ENCODE measurements around the gene MACROD1.

DNA sequence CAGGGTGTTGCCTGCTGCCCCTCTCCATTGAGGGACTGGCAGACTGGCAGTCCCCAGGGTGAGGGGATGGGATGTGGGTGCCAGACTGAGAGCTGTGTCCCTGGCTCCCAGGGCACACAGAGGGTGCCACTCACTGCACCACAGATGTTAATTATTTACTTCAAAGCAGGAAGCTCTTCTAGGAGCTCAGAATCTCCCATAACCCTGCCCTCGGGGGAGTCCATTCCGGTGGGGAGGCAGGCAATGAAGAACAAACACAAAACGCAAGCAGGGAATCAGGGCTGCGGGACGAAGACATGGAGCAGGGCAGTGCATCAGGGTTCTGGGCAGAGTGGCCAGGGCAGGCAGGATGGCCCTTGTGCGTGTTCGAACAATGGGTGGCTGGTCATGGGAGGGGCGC lies 154.5 kb downstream of the MACROD1 start:
- TF ChIP-seq TAF1 (IDR thresholded peaks at IDR 0.05; ENCODE audit: low read depth, low read length) (no peak), POLR2AphosphoS5 (IDR thresholded peaks at IDR 0.05; ENCODE audit: low read depth, low read length) (no peak), POLR2A (IDR thresholded peaks at IDR 0.05; ENCODE audit: low read depth, low read length) (no peak)
